DOHH2 (cell line): ENCODE measurements around the gene NOX5.

ENCODE experiments used
- CTCF ChIP-seq: fragments of 200-600 bp; sonication (generic); IDR thresholded peaks from one replicate; pipeline ENCODE4 v1.5.1; 2014; ENCODE audit warnings: antibody characterized with exemption, mild to moderate bottlenecking, low read depth, low read length; ENCODE audit not compliant: poor library complexity, severe bottlenecking
- EZH2phosphoT487 ChIP-seq: fragments of 200-600 bp; sonication (generic); IDR thresholded peaks from 2 replicates; pipeline ENCODE4 v1.6.1; 2017; ENCODE audit warnings: borderline replicate concordance, mild to moderate bottlenecking, antibody characterized with exemption, low read length, moderate library complexity, mixed read lengths

DNA sequence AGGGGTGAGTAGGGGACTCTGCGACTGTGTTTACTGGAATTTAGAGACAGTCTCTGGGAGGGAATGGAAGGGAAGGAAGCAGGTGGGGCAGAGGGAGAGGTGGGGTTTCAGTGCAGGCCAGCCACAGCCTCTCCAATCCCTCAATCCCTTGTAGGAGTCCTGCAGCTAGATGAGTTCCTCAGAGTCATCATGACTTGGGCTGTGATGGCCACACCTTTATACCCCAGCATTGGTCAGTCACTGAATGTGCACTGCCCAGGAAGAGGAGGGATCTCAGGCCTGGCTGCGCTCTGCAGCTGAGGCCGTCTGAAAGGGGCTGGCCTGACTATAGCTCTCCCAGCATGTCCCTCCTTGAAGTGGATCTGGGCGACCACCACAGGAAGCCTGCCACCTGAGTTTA, 78.6 kb downstream of the NOX5 start:
- TF ChIP-seq CTCF (no peak), EZH2phosphoT487 (no peak)
